Cortex of kidney (tissue), 1 donor: ENCODE results near the gene NPNT.

Experiments
- DNase-seq: peaks from one replicate; lab custom pipeline; 2025; lab: John Stamatoyannopoulos, UW

The NPNT gene

GRCh38 chr4:105917171-105917685 lies 22.0 kb downstream of the NPNT start:
- DNase-seq: no peak

GRCh38 chr4:105921301-105921700 lies 26.0 kb downstream of the NPNT start:
- DNase-seq: no peak

- no peak for DNase-seq
These were observed 28.4 kb downstream of the NPNT start for GRCh38 chr4:105923497-105924238.

- DNase-seq: no peak
These were observed 29.1 kb downstream of the NPNT start for GRCh38 chr4:105924341-105924740.

- DNase-seq: no peak
These were observed 35.4 kb downstream of the NPNT start for GRCh38 chr4:105930698-105931097.

- no peak for DNase-seq
These were observed 37.8 kb downstream of the NPNT start for GRCh38 chr4:105933083-105933482.

GRCh38 chr4:105934386-105934785 lies 39.1 kb downstream of the NPNT start:
- DNase-seq: no peak

- no peak for DNase-seq
These were observed 41.6 kb downstream of the NPNT start for GRCh38 chr4:105936901-105937300.

GRCh38 chr4:105937759-105938158 lies 42.5 kb downstream of the NPNT start:
- no peak for DNase-seq

GRCh38 chr4:105943234-105943633 lies 48.0 kb downstream of the NPNT start:
- DNase-seq: no peak

GRCh38 chr4:105944540-105944939 lies 49.3 kb downstream of the NPNT start:
- DNase-seq: no peak

- DNase-seq: no peak
These were observed 51.5 kb downstream of the NPNT start for GRCh38 chr4:105946771-105947170.

GRCh38 chr4:105950701-105951100 lies 55.4 kb downstream of the NPNT start:
- DNase-seq: no peak

GRCh38 chr4:105951198-105951597 lies 55.9 kb downstream of the NPNT start:
- no peak for DNase-seq

GRCh38 chr4:105952591-105952990 lies 57.3 kb downstream of the NPNT start:
- DNase-seq: no peak

- DNase-seq: no peak
These were observed 61.3 kb downstream of the NPNT start for GRCh38 chr4:105956569-105956968.

GRCh38 chr4:105957680-105958079 lies 62.4 kb downstream of the NPNT start:
- DNase-seq: no peak

- DNase-seq: no peak
These were observed 68.5 kb downstream of the NPNT start for GRCh38 chr4:105963461-105964400.

- DNase-seq: no peak
These were observed 70.0 kb downstream of the NPNT start for GRCh38 chr4:105965183-105965800.

GRCh38 chr4:105966051-105966450 lies 70.8 kb downstream of the NPNT start:
- no peak for DNase-seq

- DNase-seq: no peak
These were observed 71.9 kb downstream of the NPNT start for GRCh38 chr4:105967058-105967658.

GRCh38 chr4:105969575-105969974 lies 74.3 kb downstream of the NPNT start:
- no peak for DNase-seq
